GM21526 (cell line): Measurements from ENCODE around the gene PRLH.
"Not testable (repeated sequence)": the region's sequence is repeated elsewhere in the genome, so short reads cannot be mapped to it uniquely, and the experiment has no call there.

Source experiments
- ATAC-seq: cut with Tn5 transposase; IDR thresholded peaks from one replicate; pipeline ENCODE4 v1.9.1; 2021; ENCODE audit warnings: moderate library complexity; ENCODE audit not compliant: unreplicated experiment, low FRiP score

PRLH gene

GRCh38 chr2:237597196-237598145 is 31.1 kb downstream of the PRLH start:
- no peak for ATAC-seq

GRCh38 chr2:237598468-237599208 is 32.3 kb downstream of the PRLH start:
- ATAC-seq: no peak

GRCh38 chr2:237599465-237600110 is 33.2 kb downstream of the PRLH start:
- ATAC-seq: no peak

GRCh38 chr2:237600205-237600846 is 34.0 kb downstream of the PRLH start:
- ATAC-seq: no peak

- no peak for ATAC-seq
Observed at GRCh38 chr2:237601453-237602116, 35.2 kb downstream of the PRLH start.

GRCh38 chr2:237602409-237602808 is 36.0 kb downstream of the PRLH start:
- ATAC-seq: no peak

- ATAC-seq: no peak
Observed at GRCh38 chr2:237603049-237603717, 36.8 kb downstream of the PRLH start.

- no peak for ATAC-seq
Observed at GRCh38 chr2:237603718-237604362, 37.5 kb downstream of the PRLH start.

GRCh38 chr2:237604391-237604790 is 38.0 kb downstream of the PRLH start:
- ATAC-seq: no peak

GRCh38 chr2:237604960-237605359 is 38.6 kb downstream of the PRLH start:
- ATAC-seq: no peak

GRCh38 chr2:237606522-237606921 is 40.1 kb downstream of the PRLH start:
- ATAC-seq: not testable (repeated sequence)

GRCh38 chr2:237612527-237613357 is 46.4 kb downstream of the PRLH start:
- ATAC-seq: no peak

GRCh38 chr2:237613679-237614078 is 47.3 kb downstream of the PRLH start:
- no peak for ATAC-seq

- ATAC-seq: no peak
Observed at GRCh38 chr2:237614151-237614720, 47.9 kb downstream of the PRLH start.

- no peak for ATAC-seq
Observed at GRCh38 chr2:237615631-237616249, 49.4 kb downstream of the PRLH start.

- no peak for ATAC-seq
Observed at GRCh38 chr2:237616373-237616733, 50.0 kb downstream of the PRLH start.
